ENCODE measurements around the gene SH3RF3. TPM values are rescaled to one million over a fixed set of nuclear protein-coding genes. Genes with fewer than 3 reads are reported as not detected.

SH3RF3 gene
- total RNA-seq, 4 donors from 2014 or later: 2.2 to 6.1 (median 4.2) TPM

DNA sequence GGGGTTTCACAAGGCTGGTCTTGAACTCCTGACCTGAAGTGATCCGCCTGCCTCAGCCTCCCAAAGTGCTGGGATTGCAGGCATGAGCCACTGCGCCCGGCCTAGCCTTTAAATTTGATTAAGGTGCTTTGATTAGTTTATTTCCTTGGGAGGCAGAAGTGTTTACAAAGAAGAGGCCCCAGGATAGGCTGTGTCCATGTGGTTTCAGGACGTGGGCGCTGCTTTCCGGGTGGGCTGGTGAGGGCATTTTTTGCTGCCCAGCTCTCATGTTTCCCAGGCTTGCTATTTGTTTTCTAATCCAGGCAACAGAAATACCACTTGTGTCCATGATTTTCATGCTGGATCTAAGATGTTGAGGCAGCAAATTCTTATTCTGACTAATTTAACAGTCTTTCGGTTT lies 124.2 kb downstream of the SH3RF3 start:
- peak in 1 of 2 donors; percentile 58 for DNase-seq (ENCODE audit: low spot score in 2 of 2)
- no peak overlapping the region for H3K4me3 ChIP-seq
- WGBS: 92% methylated on average over 7 of the region's 7 CpGs
- no peaks in the 10 kb centered on the region for H3K9me3 ChIP-seq
- H3K36me3 ChIP-seq: no peaks in the 10 kb centered on the region
- H3K27me3 ChIP-seq: no peaks in the 10 kb centered on the region
- peaks cover 23% of the 10 kb centered on the region for H3K4me1 ChIP-seq
- no peak overlapping the region for H3K27ac ChIP-seq
- no peak for TF ChIP-seq POLR2AphosphoS5 (IDR thresholded peaks at IDR 0.05)
- TF ChIP-seq CTCF (IDR thresholded peaks at IDR 0.05): no peak
- TF ChIP-seq EP300 (IDR thresholded peaks at IDR 0.05): no peak
- no peak for TF ChIP-seq POLR2A (IDR thresholded peaks at IDR 0.05)

DNA sequence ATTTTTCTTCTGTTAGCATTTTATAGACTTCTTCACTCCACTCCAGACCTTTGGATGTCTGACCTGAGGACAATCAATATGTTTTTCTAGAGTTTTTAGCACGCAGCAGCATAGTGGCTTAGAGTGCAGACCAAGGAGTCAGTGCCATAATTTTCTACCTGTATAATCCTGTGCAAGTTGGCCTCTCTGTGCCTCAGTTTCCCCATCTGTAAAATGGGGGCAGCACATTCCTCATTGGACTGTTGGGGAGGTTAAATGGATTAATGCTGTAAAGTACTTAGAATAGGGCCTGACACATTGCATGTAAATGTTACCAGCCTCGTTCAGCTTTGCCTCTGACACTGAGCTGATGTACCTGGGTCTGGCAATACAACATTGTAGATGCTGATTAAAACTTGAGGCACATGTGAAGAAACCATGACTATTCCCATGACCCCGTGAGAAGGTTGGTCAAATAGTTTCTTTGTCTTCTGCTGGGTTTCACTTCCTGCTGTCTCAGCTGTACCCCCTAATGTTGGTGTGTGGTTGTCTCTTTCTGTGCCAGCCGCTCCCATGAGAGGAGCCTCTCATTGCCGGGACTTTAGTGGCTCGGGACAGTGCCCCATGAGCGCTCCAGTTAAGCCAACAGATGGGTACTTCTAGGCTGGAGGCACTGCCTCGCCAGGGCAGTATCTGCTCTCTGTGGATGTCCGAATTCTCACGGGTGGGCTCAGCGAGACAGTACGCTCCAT lies 125.3 kb downstream of the SH3RF3 start:
- TF ChIP-seq CTCF (IDR thresholded peaks at IDR 0.05) (no peak), POLR2A (IDR thresholded peaks at IDR 0.05) (no peak), EP300 (IDR thresholded peaks at IDR 0.05) (no peak), POLR2AphosphoS5 (IDR thresholded peaks at IDR 0.05) (no peak)
- no peaks in the 10 kb centered on the region for H3K9me3 ChIP-seq
- no peaks in the 10 kb centered on the region for H3K36me3 ChIP-seq
- 86% methylated on average over 12 of the region's 12 CpGs for WGBS
- H3K27me3 ChIP-seq: no peaks in the 10 kb centered on the region
- H3K4me3 ChIP-seq: no peak overlapping the region
- no peak overlapping the region for H3K27ac ChIP-seq
- peaks cover 30% of the 10 kb centered on the region for H3K4me1 ChIP-seq
- peak in 1 of 2 donors; percentile 62 for DNase-seq (ENCODE audit: low spot score in 2 of 2)

DNA sequence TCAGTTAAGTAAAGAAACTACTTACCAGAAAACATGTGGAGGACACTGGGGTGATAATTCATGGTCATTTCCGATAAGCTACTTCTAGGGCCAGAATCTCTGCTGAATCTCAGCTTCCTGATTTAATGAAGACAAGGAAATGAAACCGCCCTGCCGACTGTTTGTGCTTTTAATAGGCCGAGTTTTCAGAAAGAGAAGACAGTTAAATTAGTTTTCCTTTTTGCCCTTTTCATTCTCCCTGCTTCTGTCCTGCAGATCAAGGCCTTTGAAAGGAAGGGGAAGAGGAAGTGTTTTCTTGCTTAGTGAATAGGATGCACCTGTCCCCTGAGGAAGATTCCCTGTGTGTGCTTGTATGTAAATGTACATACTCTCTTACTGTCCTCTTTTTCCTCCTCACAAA lies 126.6 kb downstream of the SH3RF3 start:
- Histone ChIP-seq H3K4me3 (no peak overlapping the region), H3K27me3 (no peaks in the 10 kb centered on the region), H3K4me1 (peaks cover 31% of the 10 kb centered on the region), H3K36me3 (no peaks in the 10 kb centered on the region), H3K9me3 (no peaks in the 10 kb centered on the region), H3K27ac (no peak overlapping the region)
- TF ChIP-seq EP300 (IDR thresholded peaks at IDR 0.05): no peak
- TF ChIP-seq POLR2A (IDR thresholded peaks at IDR 0.05): no peak
- no peak for TF ChIP-seq CTCF (IDR thresholded peaks at IDR 0.05)
- TF ChIP-seq POLR2AphosphoS5 (IDR thresholded peaks at IDR 0.05): no peak
- WGBS: 76% methylated on average over 4 of the region's 4 CpGs
- DNase-seq (ENCODE audit: low spot score in 2 of 2): peak in 1 of 2 donors; percentile 16

DNA sequence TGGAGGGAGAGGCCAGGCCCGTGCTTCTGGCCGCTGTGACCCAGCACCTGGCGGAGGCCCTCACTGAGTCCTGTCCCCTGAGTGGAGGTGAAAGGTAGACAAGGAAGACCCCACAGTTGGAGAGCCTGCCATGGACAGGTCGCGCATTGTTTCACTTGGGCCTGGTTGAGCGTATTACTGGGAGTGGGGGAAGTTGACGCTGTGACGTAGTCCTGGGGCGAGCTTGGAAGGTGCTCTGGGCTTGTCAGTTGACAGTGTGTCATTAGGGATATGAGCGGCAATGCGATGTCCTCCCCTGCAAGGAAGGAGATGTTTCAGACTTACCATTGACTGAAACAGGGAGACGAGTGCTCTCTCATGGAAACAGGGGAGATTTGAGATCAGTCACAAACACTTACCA lies 127.1 kb downstream of the SH3RF3 start:
- Histone ChIP-seq H3K4me3 (no peak overlapping the region), H3K27me3 (no peaks in the 10 kb centered on the region), H3K9me3 (no peaks in the 10 kb centered on the region), H3K36me3 (no peaks in the 10 kb centered on the region), H3K4me1 (peaks cover 31% of the 10 kb centered on the region), H3K27ac (no peak overlapping the region)
- peak in 1 of 2 donors; percentile 41 for DNase-seq (ENCODE audit: low spot score in 2 of 2)
- 92% methylated on average over 12 of the region's 12 CpGs for WGBS
- TF ChIP-seq CTCF (IDR thresholded peaks at IDR 0.05) (no peak), EP300 (IDR thresholded peaks at IDR 0.05) (no peak), POLR2A (IDR thresholded peaks at IDR 0.05) (no peak), POLR2AphosphoS5 (IDR thresholded peaks at IDR 0.05) (no peak)

- no peaks in the 10 kb centered on the region for H3K9me3 ChIP-seq
- no peaks in the 10 kb centered on the region for H3K36me3 ChIP-seq
- no peak overlapping the region for H3K4me3 ChIP-seq
- H3K27me3 ChIP-seq: no peaks in the 10 kb centered on the region
- TF ChIP-seq POLR2A (IDR thresholded peaks at IDR 0.05) (no peak), POLR2AphosphoS5 (IDR thresholded peaks at IDR 0.05) (no peak), EP300 (IDR thresholded peaks at IDR 0.05) (no peak), CTCF (IDR thresholded peaks at IDR 0.05) (no peak)
- H3K27ac ChIP-seq: no peak overlapping the region
- 76% methylated on average over 7 of the region's 7 CpGs for WGBS
- H3K4me1 ChIP-seq: peaks cover 31% of the 10 kb centered on the region
- peak in 1 of 2 donors; percentile 48 for DNase-seq (ENCODE audit: low spot score in 2 of 2)
These were observed 127.9 kb downstream of the SH3RF3 start for GRCh38 chr2:109256921-109257320.
